NT2/D1 (cell line): ENCODE results near the gene TTBK1.

Source experiments
- DNase-seq: peaks from one replicate; pipeline ENCODE4 v3.0.0-alpha.2; 2011; ENCODE audit warnings: low read depth, low spot score
- H3K27me3 ChIP-seq: 2 replicates; pipeline ENCODE4 v1.6.0; 2011; ENCODE audit warnings: mild to moderate bottlenecking; ENCODE audit not compliant: insufficient read length, insufficient read depth
- H3K36me3 ChIP-seq: 2 replicates; pipeline ENCODE4 v1.6.1; 2011; ENCODE audit warnings: mild to moderate bottlenecking, low read length, mixed read lengths; ENCODE audit not compliant: insufficient read depth, insufficient read length
- H3K4me1 ChIP-seq: 2 replicates; pipeline ENCODE4 v1.5.1; 2011; ENCODE audit not compliant: insufficient read depth, insufficient read length
- H3K4me3 ChIP-seq: 2 replicates; pipeline ENCODE4 v1.5.1; 2011; ENCODE audit warnings: low read depth; ENCODE audit not compliant: insufficient read length
- H3K9ac ChIP-seq: 2 replicates; pipeline ENCODE4 v1.6.0; 2011; ENCODE audit warnings: low read depth; ENCODE audit not compliant: insufficient read length
- H3K9me3 ChIP-seq: 2 replicates; pipeline ENCODE4 v1.5.1; 2011; ENCODE audit warnings: mild to moderate bottlenecking, low read length; ENCODE audit not compliant: insufficient read depth
- SUZ12 ChIP-seq: IDR thresholded peaks from 2 replicates; pipeline ENCODE4 v1.6.1; 2011; ENCODE audit not compliant: insufficient read length, insufficient read depth; ENCODE audit errors: extremely low read depth
- YY1 ChIP-seq: IDR thresholded peaks from 2 replicates; pipeline ENCODE4 v1.6.1; 2011; ENCODE audit not compliant: insufficient read length, insufficient read depth
- ZNF274 ChIP-seq: IDR thresholded peaks from 2 replicates; pipeline ENCODE4 v1.6.1; 2011; ENCODE audit warnings: mild to moderate bottlenecking, low read depth, low read length

The TTBK1 gene

GRCh38 chr6:43274916-43275597 is 31.8 kb downstream of the TTBK1 start:
- no peaks in the 10 kb centered on the region for H3K36me3 ChIP-seq
- no peak for DNase-seq
- TF ChIP-seq YY1 (no peak), ZNF274 (no peak), SUZ12 (no peak)
- peak overlapping the region; percentile 49 for H3K4me3 ChIP-seq
- peaks cover 24% of the 10 kb centered on the region for H3K27me3 ChIP-seq
- no peaks in the 10 kb centered on the region for H3K9me3 ChIP-seq
- peak overlapping the region; percentile 32 for H3K9ac ChIP-seq
- H3K4me1 ChIP-seq, result peaks cover 23% of the 10 kb centered on the region

- Histone ChIP-seq H3K9me3 (no peaks in the 10 kb centered on the region), H3K36me3 (no peaks in the 10 kb centered on the region), H3K4me3 (peak overlapping the region; percentile 8), H3K27me3 (peaks cover 24% of the 10 kb centered on the region), H3K9ac (no peak overlapping the region), H3K4me1 (peaks cover 18% of the 10 kb centered on the region)
- no peak for DNase-seq
- TF ChIP-seq ZNF274, result no peak
- no peak for TF ChIP-seq YY1
- TF ChIP-seq SUZ12, result no peak
Observed at GRCh38 chr6:43275801-43276576, 32.7 kb downstream of the TTBK1 start.

- no peak overlapping the region for H3K9ac ChIP-seq
- peaks cover 18% of the 10 kb centered on the region for H3K4me1 ChIP-seq
- DNase-seq, result no peak
- no peaks in the 10 kb centered on the region for H3K36me3 ChIP-seq
- H3K9me3 ChIP-seq, result no peaks in the 10 kb centered on the region
- peaks cover 24% of the 10 kb centered on the region for H3K27me3 ChIP-seq
- TF ChIP-seq YY1 (no peak), SUZ12 (no peak), ZNF274 (no peak)
- no peak overlapping the region for H3K4me3 ChIP-seq
Observed at GRCh38 chr6:43276577-43277305, 33.5 kb downstream of the TTBK1 start.

GRCh38 chr6:43277306-43277642 is 34.0 kb downstream of the TTBK1 start:
- DNase-seq, result no peak
- Histone ChIP-seq H3K4me1 (peaks cover 18% of the 10 kb centered on the region), H3K27me3 (peaks cover 24% of the 10 kb centered on the region), H3K36me3 (no peaks in the 10 kb centered on the region), H3K4me3 (no peak overlapping the region), H3K9me3 (no peaks in the 10 kb centered on the region), H3K9ac (no peak overlapping the region)
- no peak for TF ChIP-seq ZNF274
- TF ChIP-seq SUZ12, result no peak
- no peak for TF ChIP-seq YY1

- no peaks in the 10 kb centered on the region for H3K9me3 ChIP-seq
- H3K9ac ChIP-seq, result no peak overlapping the region
- peaks cover 18% of the 10 kb centered on the region for H3K4me1 ChIP-seq
- no peak overlapping the region for H3K4me3 ChIP-seq
- H3K27me3 ChIP-seq, result peaks cover 24% of the 10 kb centered on the region
- H3K36me3 ChIP-seq, result no peaks in the 10 kb centered on the region
- no peak for DNase-seq
- no peak for TF ChIP-seq SUZ12
- TF ChIP-seq YY1, result no peak
- TF ChIP-seq ZNF274, result no peak
Observed at GRCh38 chr6:43277643-43278523, 34.6 kb downstream of the TTBK1 start.

GRCh38 chr6:43278524-43279078 is 35.3 kb downstream of the TTBK1 start:
- H3K27me3 ChIP-seq, result peaks cover 24% of the 10 kb centered on the region
- H3K4me1 ChIP-seq, result peaks cover 18% of the 10 kb centered on the region
- no peak overlapping the region for H3K9ac ChIP-seq
- no peak for TF ChIP-seq ZNF274
- TF ChIP-seq SUZ12, result no peak
- no peaks in the 10 kb centered on the region for H3K36me3 ChIP-seq
- no peak for DNase-seq
- H3K4me3 ChIP-seq, result no peak overlapping the region
- no peaks in the 10 kb centered on the region for H3K9me3 ChIP-seq
